NT2/D1 (cell line): ENCODE results near the gene MINAR1.
A peak's percentile ranks its signal among the peaks of the same experiment; 100 is the strongest.
"Not testable (repeated sequence)": the region's sequence is repeated elsewhere in the genome, so short reads cannot be mapped to it uniquely, and the experiment has no call there.

Experiments
- DNase-seq: peaks from one replicate; pipeline ENCODE4 v3.0.0-alpha.2; 2011; ENCODE audit warnings: low read depth, low spot score
- H3K27me3 ChIP-seq: 2 replicates; pipeline ENCODE4 v1.6.0; 2011; ENCODE audit warnings: mild to moderate bottlenecking; ENCODE audit not compliant: insufficient read length, insufficient read depth
- H3K36me3 ChIP-seq: 2 replicates; pipeline ENCODE4 v1.6.1; 2011; ENCODE audit warnings: mild to moderate bottlenecking, low read length, mixed read lengths; ENCODE audit not compliant: insufficient read depth, insufficient read length
- H3K4me1 ChIP-seq: 2 replicates; pipeline ENCODE4 v1.5.1; 2011; ENCODE audit not compliant: insufficient read depth, insufficient read length
- H3K4me3 ChIP-seq: 2 replicates; pipeline ENCODE4 v1.5.1; 2011; ENCODE audit warnings: low read depth; ENCODE audit not compliant: insufficient read length
- H3K9ac ChIP-seq: 2 replicates; pipeline ENCODE4 v1.6.0; 2011; ENCODE audit warnings: low read depth; ENCODE audit not compliant: insufficient read length
- H3K9me3 ChIP-seq: 2 replicates; pipeline ENCODE4 v1.5.1; 2011; ENCODE audit warnings: mild to moderate bottlenecking, low read length; ENCODE audit not compliant: insufficient read depth
- SUZ12 ChIP-seq: IDR thresholded peaks from 2 replicates; pipeline ENCODE4 v1.6.1; 2011; ENCODE audit not compliant: insufficient read length, insufficient read depth; ENCODE audit errors: extremely low read depth
- YY1 ChIP-seq: IDR thresholded peaks from 2 replicates; pipeline ENCODE4 v1.6.1; 2011; ENCODE audit not compliant: insufficient read length, insufficient read depth
- ZNF274 ChIP-seq: IDR thresholded peaks from 2 replicates; pipeline ENCODE4 v1.6.1; 2011; ENCODE audit warnings: mild to moderate bottlenecking, low read depth, low read length

The MINAR1 gene

GRCh38 chr15:79418693-79419279 is 13.3 kb upstream of the MINAR1 start:
- Histone ChIP-seq H3K9me3 (no peaks in the 10 kb centered on the region), H3K27me3 (no peaks in the 10 kb centered on the region), H3K4me3 (no peak overlapping the region), H3K9ac (no peak overlapping the region), H3K36me3 (no peaks in the 10 kb centered on the region), H3K4me1 (peaks cover 9% of the 10 kb centered on the region)
- TF ChIP-seq YY1 (no peak), ZNF274 (no peak), SUZ12 (no peak)
- no peak for DNase-seq

GRCh38 chr15:79425591-79426295 is 6.4 kb upstream of the MINAR1 start:
- H3K4me3 ChIP-seq = no peak overlapping the region
- no peak overlapping the region for H3K9ac ChIP-seq
- no peaks in the 10 kb centered on the region for H3K9me3 ChIP-seq
- TF ChIP-seq ZNF274 (no peak), SUZ12 (no peak), YY1 (no peak)
- peaks cover 35% of the 10 kb centered on the region for H3K27me3 ChIP-seq
- H3K36me3 ChIP-seq = no peaks in the 10 kb centered on the region
- no peak for DNase-seq
- H3K4me1 ChIP-seq = no peaks in the 10 kb centered on the region

DNA sequence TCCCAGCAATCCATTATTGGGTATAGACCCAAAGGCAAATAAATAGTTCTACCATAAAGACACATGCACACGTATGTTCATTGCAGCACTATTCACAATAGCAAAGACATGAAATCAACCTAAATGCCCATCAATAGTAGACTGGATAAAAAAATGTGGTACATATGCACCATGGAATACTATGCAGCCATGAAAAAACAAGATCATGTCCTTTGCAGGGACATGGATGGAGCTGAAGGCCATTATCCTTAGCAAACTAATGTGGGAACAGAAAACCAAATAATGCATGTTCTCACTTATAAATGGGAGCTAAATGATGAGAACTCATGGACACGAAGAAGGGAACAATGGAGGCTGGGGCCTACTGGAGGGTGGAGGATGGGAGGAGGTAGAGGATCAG is 5.2 kb upstream of the MINAR1 start:
- H3K36me3 ChIP-seq, H3K4me3 ChIP-seq, DNase-seq, H3K9ac ChIP-seq, H3K9me3 ChIP-seq, H3K4me1 ChIP-seq: not testable (repeated sequence)
- H3K27me3 ChIP-seq = peaks cover 47% of the 10 kb centered on the region

- Histone ChIP-seq H3K9me3 (no peaks in the 10 kb centered on the region), H3K27me3 (peaks cover 58% of the 10 kb centered on the region), H3K36me3 (no peaks in the 10 kb centered on the region), H3K9ac (no peak overlapping the region), H3K4me3 (no peak overlapping the region), H3K4me1 (no peaks in the 10 kb centered on the region)
- DNase-seq = no peak
- TF ChIP-seq SUZ12 (no peak), YY1 (no peak), ZNF274 (no peak)
These were observed 4.1 kb upstream of the MINAR1 start for GRCh38 chr15:79427781-79428598.

- no peak for DNase-seq
- no peaks in the 10 kb centered on the region for H3K36me3 ChIP-seq
- TF ChIP-seq SUZ12 = no peak
- TF ChIP-seq ZNF274 = no peak
- TF ChIP-seq YY1 = no peak
- peaks cover 2% of the 10 kb centered on the region for H3K4me1 ChIP-seq
- H3K27me3 ChIP-seq = peaks cover 82% of the 10 kb centered on the region
- H3K9me3 ChIP-seq = no peaks in the 10 kb centered on the region
- peak overlapping the region; percentile 53 for H3K4me3 ChIP-seq
- peak overlapping the region; percentile 78 for H3K9ac ChIP-seq
These were observed 1.1 kb upstream of the MINAR1 start for GRCh38 chr15:79430901-79431635.

DNA sequence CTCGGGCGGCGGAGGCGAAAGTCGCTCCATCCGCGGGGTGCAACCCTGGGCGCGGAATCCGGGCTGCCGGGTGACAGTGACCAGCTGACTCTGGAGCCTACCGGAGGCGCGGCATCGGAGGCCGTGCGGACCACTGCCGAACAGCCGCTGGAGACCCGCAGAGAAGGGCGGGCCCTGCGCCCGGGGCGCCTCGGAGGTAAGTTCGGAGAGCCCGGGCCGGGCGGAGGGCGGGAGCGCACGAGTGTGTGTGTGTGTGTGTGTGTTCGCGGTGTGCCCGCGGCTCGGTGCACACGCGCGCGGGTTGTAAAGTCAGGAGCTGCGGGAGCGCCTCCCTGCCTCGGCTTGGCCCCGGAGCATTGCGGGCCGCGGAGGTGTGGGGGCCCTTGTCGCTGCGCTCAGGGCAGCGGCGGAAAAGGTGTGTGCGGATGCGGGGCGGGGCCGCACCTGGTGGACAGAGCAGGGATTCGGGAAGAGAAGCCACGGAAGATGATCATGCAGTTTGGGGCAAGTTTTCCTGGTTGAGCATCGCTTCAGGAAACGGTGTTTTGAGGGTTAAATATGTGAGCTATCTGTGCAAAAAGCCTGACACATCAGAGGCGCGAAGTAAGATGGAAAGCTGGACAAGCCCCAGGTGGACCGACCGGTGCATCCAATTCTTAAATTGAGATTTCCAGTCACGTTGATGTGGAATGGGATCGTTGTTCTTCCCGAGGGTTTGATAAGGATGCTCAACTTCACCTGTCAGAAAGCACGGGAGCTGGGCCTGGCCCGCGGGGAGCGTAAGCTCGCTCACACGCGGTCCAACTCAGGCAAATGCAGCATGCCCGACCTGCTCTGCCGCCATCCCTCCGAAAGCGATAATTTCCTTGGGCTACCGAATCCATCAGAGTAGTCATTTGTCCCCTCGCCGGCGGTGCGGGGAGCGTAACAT is 474 bp downstream of the MINAR1 start:
- no peak for DNase-seq
- Histone ChIP-seq H3K9me3 (no peaks in the 10 kb centered on the region), H3K27me3 (peaks cover 78% of the 10 kb centered on the region), H3K36me3 (no peaks in the 10 kb centered on the region), H3K4me1 (peaks cover 2% of the 10 kb centered on the region), H3K4me3 (peak overlapping the region; percentile 53), H3K9ac (peak overlapping the region; percentile 78)
- TF ChIP-seq YY1 (no peak), SUZ12 (no peak), ZNF274 (no peak)
